ENCODE measurements around the gene ZBTB9.

Gene ZBTB9

DNA sequence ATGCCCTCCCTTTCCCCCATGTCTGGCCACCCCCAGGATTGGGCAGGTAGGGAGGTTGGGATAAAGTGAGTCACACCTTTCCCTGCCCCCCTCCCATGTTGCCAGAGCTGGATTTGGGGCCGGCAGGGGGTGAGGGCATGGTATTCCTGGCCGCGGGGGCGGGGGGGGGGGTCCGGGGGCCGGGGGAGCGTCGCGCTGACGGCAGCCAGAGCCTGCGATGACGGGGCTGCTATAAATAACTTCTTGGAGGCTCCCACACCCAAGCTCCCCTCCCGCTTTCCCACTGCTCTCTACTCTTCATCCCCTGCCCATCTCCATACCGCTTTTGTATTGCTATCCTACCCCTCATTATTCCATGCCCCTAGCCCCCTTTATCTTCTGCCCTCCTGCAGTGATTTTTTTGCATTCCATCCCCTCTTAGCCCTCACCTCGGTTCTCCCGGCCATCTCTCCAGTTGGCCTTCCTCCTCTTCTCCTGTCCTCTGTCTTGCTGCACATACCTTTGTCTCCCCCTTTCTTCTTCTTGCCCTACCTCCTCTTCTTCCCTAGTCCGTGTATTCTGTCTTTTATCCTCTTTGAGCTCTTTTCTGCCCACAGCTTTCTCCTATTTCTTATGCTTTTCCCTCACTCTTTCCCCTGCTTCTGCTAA, 20.7 kb upstream of the ZBTB9 start:
- DNase-seq = no peak

DNA sequence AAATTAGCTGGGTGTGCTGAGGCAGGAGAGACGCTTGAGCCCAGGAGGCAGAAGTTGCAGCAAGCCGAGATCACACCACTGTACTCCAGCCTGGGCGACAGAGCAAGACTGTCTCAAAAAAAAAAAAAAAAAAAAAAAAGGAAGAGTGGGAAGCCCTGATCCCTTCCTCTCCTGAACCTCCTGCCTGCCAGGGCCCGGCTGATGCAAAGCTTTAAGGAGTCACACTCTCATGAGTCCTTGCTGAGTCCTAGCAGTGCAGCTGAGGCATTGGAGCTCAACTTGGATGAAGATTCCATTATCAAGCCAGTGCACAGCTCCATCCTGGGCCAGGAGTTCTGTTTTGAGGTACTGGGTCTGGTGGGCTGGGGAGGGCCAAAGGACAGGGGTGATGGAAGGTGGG, 19.4 kb upstream of the ZBTB9 start:
- DNase-seq = no peak

DNA sequence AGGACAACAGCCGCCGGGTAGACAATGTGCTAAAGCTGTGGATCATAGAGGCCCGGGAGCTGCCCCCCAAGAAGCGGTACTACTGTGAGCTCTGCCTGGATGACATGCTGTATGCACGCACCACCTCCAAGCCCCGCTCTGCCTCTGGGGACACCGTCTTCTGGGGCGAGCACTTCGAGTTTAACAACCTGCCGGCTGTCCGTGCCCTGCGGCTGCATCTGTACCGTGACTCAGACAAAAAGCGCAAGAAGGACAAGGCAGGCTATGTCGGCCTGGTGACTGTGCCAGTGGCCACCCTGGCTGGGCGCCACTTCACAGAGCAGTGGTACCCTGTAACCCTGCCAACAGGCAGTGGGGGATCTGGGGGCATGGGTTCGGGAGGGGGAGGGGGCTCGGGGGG, 16.7 kb upstream of the ZBTB9 start:
- no peak for DNase-seq

DNA sequence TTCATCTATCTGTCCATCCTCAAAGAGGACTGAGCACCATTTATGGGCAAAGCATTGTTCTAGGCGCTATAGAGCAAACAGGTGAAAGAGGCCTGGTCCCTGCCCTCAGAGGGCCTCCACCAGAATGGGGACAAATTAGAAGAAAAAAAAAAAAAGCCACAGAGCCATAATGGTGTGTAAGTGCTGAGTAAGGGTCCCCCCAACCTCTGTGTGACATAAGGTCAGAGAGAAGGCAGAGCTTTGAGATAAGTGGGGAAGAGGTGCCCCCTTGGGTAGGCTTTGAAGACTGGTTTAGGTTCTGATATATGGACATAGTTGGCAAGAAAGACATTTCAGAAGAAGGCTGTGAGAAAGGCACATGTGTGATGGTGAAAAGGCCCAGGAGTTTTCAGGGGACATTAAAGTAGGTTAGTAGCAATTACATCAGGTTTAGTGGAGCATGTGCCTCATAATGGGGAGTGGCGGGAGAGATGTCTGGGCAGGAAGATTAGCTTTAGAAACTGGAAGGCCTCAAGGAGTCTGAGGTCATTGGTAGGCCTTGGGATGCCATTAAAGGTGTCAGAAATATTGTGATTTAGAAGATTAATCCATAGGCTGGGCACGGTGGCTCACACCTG, 15.3 kb upstream of the ZBTB9 start:
- no peak for DNase-seq

DNA sequence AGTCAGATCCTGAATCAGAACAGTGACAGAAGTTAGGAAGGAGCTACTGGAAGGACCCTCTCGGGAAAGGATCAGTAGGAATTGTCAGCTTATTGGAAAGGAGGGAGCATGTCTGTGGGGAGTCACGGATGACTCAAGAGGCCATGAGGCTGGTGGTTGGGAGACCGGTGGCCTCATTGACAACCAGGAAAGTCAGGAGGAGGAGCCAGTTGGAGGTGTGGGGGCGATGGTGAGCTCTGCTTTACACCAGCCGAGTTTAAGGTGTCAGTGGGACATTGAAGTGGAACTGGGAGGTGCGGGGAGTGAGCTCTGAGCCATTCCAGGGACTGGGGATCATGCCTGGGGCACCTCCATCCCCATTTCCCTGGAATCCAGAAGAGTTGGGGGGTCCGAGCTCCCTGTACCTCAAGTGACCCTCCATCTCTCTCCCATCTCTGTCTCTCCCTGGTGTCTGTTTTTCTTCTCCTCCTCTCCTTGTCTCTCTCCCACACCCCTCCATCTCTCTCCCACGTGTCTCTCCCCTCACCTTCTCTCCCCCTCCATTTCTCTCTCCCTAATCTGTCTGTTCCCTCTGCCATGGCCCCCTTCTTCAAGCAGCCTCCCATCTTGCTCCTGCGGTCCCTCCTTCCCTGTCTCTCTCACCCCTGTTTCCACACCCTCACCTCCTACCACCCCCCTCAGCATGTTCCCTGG, 14.3 kb upstream of the ZBTB9 start:
- no peak for DNase-seq

DNA sequence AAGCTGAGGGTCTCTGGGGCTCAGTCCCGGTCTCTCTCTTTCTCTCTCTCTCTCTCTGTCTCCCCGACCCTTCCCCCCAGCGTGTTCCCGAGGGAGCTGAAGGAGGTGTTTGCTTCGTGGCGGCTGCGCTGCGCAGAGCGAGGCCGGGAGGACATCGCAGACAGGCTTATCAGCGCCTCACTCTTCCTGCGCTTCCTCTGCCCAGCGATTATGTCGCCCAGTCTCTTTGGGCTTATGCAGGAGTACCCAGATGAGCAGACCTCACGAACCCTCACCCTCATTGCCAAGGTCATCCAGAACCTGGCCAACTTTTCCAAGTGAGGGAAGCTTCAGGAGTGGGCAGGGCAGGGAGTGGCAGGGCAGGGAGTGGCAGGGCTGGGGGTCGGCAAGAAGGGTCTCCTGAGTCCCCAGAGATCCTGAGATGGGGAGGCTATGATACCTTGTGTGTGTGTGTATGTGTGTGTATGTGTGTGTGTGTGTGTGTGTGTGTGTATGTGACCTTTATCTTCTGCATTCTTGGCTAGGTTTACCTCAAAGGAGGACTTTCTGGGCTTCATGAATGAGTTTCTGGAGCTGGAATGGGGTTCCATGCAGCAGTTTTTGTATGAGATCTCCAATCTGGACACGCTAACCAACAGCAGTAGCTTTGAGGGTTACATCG, 13.6 kb upstream of the ZBTB9 start:
- DNase-seq = no peak

DNA sequence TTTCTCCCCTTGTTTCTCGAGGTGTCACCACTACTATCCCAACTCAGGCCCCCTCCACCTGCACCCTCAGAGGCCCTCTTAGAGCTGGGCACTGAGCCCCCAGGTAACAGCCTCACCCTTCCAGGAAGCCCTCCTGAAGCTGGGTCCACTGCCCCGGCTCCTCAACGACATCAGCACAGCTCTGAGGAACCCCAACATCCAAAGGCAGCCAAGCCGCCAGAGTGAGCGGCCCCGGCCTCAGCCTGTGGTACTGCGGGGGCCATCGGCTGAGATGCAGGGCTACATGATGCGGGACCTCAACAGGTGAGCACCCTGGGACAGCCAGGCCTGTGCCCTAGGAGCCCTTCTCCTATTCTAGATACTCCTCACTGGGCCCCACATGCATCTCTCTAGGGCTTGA, 12.9 kb upstream of the ZBTB9 start:
- no peak for DNase-seq

DNA sequence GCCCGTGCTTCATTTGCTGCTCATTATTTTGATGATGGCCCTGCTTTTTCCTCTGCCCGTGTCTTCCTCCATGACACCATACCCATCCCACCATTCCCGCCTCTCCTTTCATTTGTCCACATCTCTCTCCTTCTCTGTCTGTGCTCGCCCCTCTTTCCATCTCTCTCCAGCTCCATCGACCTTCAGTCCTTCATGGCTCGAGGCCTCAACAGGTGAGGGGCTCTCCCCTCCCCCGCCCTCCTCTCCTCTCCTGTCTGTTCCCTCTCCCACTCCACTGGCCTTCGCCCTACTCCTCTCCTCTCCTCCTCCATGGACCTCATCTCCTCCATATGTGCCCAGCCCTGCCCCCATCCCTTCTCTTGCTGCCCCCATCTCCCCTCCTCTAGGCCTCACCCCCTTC, 12.1 kb upstream of the ZBTB9 start:
- DNase-seq = no peak

DNA sequence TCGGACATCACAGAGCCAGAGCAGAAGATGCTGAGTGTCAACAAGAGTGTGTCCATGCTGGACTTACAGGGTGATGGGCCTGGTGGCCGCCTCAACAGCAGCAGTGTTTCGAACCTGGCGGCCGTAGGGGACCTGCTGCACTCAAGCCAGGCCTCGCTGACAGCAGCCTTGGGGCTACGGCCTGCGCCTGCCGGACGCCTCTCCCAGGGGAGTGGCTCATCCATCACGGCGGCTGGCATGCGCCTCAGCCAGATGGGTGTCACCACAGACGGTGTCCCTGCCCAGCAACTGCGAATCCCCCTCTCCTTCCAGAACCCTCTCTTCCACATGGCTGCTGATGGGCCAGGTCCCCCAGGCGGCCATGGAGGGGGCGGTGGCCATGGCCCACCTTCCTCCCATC, 11.4 kb upstream of the ZBTB9 start:
- DNase-seq = no peak

DNA sequence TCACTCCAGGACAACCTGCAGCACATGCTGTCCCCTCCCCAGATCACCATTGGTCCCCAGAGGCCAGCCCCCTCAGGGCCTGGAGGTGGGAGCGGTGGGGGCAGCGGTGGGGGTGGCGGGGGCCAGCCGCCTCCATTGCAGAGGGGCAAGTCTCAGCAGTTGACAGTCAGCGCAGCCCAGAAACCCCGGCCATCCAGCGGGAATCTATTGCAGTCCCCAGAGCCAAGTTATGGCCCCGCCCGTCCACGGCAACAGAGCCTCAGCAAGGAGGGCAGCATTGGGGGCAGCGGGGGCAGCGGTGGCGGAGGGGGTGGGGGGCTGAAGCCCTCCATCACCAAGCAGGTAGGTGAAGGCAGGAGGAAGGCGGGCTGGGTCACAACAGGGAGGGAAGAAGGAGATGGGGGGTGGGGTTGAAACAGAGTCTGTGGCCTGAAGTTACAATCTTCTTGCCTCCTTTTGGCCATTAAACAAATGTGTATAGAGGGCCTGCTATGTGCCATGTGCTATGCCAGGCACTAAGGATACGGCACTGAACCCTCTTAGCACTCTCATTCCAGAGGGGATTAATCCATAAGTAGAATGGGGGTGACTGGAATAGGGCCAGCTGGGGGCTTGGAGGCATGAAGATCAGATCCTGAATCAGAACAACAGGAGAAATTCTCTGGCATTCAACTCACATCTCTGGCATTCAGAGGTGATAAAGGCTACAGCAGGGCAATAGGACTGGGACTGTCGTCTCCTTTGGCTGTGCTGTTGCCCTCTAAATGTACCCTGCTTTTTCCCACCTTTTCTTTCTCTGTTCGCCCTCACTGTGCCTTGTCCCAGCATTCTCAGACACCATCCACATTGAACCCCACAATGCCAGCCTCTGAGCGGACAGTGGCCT, 10.5 kb upstream of the ZBTB9 start:
- DNase-seq = no peak

DNA sequence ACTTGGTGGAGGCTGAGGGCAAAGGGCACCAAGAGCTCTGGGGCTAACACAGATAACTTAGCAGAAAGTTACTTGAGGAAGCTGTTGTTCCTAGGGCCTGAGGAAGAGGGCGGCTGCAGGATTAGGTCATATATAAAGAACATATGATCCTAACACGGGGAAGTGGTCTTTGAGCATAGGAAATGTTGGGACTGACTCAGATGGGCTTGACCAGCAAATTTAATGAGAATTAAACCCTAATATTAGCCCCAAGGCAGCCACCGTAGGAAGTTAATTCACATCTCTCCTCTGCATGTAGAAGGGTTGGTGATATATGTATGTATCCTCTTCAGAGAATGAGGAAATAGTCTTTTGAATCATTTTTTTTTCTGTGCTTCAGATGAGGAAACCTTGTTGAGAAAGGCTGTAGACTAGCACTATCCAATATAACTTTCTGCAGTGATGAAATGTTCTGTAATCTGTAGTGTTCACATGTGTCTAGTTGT, 9.2 kb upstream of the ZBTB9 start:
- DNase-seq = no peak

DNA sequence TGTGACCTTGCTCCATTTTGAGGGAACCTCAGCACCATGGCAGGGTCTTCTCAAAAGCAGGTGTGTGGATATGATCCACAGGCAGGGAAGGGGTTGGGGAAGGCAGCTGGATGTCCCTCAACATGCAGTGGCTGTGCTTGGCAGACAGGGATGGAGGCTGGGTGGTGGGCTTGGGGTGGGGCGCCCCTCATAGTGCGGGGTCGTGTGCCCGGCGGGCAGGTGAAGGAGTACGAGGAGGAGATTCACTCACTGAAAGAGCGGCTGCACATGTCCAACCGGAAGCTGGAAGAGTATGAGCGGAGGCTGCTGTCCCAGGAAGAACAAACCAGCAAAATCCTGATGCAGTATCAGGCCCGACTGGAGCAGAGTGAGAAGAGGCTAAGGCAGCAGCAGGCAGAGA, 8.0 kb upstream of the ZBTB9 start:
- no peak for DNase-seq

DNA sequence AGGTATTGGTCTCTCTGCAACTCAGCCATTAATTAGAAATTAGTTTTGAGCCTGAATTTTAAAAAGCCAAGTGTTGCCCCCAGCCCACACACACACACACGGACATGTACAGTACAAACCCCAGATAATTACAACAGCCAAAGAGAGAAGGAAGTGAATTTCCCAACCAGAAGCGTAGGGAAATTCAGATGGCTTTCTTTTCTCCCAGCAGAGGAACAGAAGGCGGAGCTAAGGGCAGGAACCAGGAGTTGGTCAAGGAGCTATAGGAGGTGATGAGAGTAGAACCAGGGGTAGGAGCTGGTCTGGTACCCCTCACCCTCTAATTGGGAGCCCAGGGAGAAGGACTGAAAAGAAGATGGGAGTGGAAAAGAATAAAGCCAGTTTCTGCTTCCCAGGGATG, 3.9 kb upstream of the ZBTB9 start:
- DNase-seq = no peak

DNA sequence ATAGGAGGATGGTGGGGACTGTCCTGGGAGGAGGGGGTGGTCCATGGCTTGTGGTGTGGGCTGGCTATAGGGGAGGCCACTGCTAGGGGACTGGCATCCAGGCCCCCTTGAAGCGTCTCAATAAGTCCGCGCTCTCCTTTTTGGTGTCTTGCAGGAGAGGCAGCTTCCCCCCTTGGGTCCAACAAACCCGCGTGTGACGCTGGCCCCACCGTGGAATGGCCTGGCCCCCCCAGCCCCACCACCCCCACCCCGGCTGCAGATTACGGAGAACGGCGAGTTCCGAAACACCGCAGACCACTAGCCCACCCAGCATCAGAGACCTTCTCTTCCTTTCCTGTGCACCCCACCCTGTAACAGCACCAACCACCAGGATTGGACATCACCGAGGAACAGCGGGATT, 2.8 kb upstream of the ZBTB9 start:
- no peak for DNase-seq

DNA sequence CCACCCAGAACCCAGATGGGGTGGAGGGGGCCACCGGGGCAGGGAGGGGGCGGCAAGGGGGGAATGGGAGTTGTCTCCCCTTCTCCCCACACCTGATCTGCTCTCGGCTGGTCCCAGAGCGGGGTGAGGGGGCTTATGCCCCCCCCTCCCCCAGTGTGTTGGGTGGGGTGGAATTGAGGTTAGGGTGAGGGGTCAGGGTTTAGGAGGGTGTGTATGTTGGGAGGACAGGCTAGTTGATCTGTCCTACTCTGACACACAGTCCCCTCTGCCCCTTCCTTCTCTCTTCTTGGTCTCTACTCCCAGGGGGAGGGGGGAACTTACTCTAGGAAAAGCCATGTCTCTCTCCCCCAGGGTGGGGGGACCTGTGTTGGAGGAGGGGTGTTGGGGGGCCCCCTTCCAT, 1.9 kb upstream of the ZBTB9 start:
- DNase-seq = no peak

DNA sequence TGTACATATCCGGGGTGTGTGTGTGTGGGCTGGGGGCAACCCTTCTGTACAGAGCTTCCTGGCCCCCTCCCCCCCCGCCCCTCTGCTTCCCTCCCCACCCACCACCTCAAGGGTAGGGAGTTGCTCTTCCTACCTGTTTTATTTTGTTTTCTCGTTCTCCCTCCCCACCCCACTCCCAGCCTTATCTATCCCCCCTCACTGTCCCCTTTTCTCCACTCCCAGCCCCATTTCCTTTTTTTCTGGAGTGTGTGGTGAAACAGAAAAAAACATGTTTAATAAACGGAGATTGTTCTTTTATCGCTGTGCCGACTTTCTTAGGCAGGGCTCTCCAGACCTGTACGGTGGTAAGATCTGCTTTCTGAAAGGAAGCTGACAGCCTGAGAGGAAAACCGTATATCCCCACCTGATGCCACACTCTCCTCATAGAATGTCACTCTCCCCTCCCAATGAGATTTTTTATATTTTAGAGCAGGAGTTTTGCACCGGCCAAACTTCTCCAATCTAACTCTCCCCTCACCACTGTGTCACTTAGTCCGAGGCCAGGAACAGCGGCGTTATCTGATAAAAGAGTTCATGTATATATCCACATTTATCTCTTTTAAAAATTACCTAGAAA, 875 bp upstream of the ZBTB9 start:
- DNase-seq = no peak

DNA sequence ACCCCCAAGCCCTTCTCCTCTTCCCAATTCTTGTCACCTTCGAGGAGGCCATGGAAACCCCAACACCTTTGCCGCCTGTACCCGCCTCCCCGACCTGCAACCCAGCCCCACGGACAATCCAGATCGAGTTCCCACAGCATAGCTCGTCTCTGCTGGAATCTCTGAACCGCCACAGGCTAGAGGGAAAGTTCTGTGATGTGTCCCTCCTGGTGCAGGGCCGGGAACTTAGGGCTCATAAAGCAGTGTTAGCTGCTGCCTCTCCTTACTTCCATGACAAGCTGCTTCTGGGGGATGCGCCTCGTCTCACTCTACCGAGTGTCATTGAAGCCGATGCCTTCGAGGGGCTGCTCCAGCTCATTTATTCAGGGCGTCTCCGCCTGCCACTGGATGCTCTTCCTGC, 675 bp downstream of the ZBTB9 start:
- DNase-seq = no peak

DNA sequence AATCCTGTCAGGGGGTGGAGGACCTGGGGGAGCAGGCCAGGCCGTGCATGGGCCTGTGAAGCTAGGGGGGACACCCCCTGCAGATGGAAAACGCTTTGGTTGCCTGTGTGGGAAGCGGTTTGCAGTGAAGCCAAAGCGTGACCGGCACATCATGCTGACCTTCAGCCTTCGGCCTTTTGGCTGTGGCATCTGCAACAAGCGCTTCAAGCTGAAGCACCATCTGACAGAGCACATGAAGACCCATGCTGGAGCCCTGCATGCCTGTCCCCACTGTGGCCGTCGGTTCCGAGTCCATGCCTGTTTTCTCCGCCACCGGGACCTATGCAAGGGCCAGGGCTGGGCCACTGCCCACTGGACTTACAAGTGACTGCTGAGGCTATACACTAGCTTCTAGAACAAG, 1.8 kb downstream of the ZBTB9 start:
- DNase-seq = no peak

DNA sequence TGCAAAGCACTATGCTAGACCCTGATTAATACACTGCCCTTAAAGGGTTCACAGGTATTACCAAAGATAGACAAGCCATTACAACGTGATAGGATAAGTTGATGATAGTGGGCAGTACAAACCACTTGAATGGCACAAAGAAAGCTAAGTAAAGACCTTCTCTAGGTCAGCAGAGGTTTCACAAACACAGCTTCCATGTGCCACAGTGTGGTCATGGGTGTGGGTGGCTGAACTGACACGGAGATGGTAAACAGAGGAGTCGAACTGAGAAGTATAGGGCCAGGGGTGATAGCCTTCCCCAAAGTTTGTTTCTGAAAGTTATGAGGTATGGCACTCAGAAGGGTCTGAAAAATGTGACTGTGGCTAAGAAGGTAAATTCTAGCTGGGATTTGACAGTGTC, 4.3 kb downstream of the ZBTB9 start:
- DNase-seq = no peak

DNA sequence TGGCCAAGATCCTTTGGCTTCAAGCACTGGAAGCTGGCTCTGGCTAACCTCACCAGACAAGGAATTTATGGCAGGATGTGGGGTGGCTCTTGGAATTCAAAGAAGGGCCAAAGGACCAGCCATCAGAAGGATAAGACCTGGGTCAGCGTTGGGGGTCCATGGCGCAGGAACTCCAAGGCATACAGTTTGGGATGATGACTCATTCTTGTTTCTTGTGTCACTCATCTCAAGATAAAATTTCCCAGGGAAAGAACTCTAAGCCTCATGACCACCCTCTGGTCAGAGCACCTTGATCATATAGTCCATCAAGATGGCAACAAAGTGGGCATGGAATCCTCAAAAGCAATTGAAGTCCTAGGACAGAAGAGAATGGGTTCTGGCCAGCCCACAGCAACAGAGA, 4.8 kb downstream of the ZBTB9 start:
- DNase-seq = no peak

DNA sequence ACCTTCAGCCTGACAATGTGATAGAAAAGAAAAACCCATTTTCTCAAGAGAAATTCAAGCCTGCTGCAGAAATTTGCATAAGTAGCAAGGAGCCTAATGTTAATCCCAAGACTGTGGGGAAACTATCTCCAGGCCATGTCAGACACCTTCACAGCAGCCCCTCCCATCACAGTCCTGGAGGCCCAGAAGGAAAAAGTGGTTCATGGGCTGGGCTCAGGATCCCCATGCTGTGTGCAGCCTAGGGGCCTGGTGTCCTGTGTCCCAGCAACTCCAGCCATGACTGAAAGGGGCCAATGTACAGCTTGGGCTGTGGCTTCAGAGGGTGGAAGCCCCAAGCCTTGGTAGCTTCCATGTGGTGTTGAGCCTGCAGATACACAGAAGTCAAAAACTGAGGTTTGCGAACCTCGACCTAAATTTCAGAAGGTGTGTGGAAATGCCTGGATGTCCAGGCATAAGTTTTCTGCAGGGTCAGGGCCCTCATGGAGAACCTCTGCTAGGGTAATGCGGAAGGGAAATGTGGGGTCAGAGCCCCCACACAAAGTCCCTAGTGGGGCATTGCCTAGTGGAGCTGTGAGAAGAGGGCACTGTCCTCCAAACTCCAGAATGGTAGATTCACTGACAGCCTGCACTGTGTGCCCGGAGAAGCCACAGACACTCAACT, 11.8 kb downstream of the ZBTB9 start:
- DNase-seq = no peak

DNA sequence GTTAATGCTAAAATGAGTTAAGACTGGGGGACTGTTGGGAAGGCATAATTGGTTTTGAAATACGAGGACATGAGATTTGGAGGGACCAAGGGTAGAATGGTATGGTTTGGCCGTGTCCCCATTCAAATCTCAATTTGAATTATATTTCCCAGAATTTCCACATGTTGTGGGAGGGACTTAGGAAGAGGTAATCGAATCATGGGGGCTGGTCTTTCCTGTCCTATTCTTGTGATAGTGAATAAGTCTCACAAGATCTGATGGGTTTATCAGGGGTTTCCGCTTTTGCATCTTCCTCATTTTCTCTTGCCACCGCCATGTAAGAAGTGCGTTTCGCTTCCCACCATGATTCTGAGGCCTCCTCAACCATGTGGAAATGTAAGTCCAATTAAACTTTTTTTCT, 12.7 kb downstream of the ZBTB9 start:
- DNase-seq = no peak

Measured in DMS79 (cell line).